HG03571 (cell line): ENCODE data around the gene H2AZ2.
A peak's percentile ranks its signal among the peaks of the same experiment; 100 is the strongest.
"Not testable (repeated sequence)": the region's sequence is repeated elsewhere in the genome, so short reads cannot be mapped to it uniquely, and the experiment has no call there.

Source experiments
- ATAC-seq: cut with Tn5 transposase; IDR thresholded peaks from one replicate; pipeline ENCODE4 v1.9.1; 2021; ENCODE audit not compliant: unreplicated experiment

The H2AZ2 gene

DNA sequence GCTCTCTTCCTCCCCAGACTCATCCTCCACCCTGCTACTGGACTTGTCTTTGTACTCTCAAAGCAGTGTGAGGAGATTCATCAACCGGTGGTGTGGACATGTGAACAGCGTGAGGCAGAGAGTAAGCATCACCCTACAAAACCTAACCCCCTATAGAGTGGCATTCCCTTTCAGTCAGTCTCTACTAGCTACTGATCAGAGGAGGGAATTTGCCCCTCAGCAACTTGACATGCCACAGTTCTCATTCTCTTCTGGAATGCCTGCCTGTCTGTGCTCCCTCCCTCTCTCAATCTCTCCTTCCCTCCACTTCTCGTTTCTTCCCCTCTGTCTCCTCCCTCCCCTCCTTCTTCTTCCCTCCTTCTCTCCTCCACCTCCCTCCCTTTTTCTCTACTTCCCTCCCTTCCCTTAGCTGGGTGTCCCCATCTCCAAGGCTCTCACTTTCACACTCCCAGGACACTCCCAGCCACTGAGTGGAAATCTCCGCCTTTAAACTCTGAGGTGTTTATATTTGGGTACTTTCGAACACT is 24.6 kb downstream of the H2AZ2 start:
- ATAC-seq: no peak

GRCh38 chr7:44819292-44819691 is 28.6 kb downstream of the H2AZ2 start:
- ATAC-seq: no peak

DNA sequence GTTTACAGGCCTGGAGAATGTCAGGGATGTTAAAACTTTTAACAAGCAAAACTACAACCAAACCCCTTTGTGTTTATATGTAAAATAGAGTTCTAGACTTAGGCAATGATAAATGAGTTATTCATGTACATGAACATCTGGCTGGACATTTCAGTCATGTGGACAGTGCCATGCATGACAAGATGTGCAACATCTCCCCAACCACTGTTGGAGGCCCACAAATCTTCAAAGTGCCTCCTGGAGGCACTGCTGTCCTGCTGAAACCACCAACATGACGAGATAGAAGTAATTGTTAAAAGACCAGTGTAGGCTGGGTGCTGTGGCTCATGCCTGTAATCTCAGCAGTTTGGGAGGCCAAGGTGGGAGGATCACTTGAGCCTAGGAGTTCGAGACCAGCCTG is 33.0 kb downstream of the H2AZ2 start:
- no peak for ATAC-seq

- no peak for ATAC-seq
Observed at GRCh38 chr7:44811571-44811970, 36.3 kb downstream of the H2AZ2 start.

- no peak for ATAC-seq
Observed at GRCh38 chr7:44811093-44811492, 36.8 kb downstream of the H2AZ2 start.

DNA sequence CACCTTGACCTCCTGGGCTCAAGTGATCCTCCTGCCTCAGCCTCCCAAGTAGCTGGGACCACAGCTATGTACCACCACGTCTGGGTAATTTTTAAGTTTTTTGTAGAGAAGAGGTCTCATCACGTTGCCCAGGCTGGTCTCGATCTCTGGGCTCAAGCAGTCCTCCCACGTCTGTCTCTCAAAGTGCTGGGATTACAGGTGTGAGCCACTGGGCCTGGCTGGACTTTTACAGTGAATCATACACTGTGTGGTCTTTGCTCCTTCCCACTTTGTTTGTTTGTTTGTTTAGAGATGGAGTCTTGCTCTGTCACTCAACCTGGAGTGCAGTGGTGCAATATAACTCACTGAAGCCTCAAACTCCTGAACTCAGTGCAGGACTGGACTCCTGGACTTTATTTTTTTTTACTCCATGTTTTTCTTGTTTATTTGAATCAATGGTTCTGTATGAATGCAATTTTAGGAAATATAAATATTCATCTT is 38.9 kb downstream of the H2AZ2 start:
- no peak for ATAC-seq

GRCh38 chr7:44805950-44806349 is 41.9 kb downstream of the H2AZ2 start:
- ATAC-seq: no peak

DNA sequence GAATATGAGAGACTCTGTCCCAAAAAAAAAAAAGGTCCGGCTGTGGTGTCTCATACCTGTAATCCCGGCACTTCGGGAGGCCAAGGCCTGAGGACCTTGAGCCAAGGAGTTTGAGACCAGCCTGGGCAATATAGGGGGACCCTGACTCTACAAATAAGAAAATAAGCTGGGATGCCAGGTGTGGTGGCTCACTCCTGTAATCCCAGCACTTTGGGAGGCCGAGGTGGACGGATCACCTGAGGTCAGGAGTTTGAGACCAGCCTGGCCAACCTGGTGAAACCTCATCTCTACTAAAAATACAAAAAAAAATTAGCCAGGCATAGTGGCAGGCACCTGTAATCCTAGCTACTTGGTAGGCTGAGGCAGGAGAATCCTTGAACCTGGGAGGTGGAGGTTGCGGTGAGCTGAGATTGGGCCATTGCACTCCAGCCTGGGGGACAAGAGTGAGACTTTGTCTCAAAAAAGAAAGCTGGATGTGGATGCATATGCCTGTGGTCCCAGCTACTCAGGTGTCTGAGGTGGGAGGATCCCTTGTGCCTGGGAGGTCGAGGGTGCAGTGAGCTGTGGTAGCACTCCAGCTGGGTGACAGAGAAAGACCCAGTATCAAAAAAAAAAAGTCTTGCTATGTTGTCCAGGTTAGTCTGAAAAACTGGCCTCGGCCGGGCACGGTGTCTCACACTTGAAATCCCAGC is 43.9 kb downstream of the H2AZ2 start:
- not testable (repeated sequence) for ATAC-seq

DNA sequence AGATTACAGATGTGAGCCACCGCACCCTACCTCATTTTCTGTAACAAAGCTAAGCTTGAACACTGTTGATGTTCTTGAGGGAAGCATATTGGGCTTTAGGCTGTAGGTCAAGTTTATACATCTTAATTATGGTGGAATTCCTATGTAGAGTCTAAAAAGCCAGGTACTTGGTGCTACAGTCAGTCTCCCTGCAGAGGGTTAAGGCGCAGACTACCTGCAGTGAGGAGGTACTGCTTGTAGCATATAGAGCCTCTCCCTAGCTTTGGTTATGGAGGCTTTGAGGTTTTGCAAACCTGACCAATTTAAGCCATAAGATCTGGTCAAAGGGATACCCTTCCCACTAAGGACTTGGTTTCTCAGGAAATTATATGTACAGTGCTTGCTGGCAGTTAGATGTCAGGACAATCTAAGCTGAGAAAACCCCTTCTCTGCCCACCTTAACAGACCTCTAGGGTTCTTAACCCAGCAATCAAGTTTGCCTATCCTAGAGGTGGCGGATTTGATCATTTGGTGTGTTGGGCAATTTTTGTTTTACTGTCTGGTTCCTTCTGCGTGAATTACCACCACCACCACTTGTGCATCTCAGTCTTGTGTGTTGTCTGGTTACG is 45.4 kb downstream of the H2AZ2 start:
- no peak for ATAC-seq

DNA sequence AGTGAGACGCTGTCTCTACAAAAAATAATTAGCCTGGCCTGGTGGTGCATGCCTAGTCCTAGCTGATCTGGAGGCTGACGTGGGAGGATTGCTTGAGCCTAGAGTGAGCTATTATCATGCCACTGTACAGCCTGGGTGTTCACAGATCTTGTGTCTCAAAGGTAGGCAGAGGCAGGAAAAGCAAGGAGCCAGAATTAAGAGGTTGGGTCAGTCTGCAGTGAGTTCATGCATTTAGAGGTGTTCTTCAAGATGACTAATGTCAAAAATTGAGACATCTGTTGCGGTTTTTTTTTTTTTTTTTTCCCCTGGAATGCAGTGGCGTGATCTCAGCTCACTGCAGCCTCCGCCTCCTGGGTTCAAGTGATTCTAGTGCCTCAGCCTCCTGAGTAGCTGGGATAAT is 46.0 kb downstream of the H2AZ2 start:
- no peak for ATAC-seq

DNA sequence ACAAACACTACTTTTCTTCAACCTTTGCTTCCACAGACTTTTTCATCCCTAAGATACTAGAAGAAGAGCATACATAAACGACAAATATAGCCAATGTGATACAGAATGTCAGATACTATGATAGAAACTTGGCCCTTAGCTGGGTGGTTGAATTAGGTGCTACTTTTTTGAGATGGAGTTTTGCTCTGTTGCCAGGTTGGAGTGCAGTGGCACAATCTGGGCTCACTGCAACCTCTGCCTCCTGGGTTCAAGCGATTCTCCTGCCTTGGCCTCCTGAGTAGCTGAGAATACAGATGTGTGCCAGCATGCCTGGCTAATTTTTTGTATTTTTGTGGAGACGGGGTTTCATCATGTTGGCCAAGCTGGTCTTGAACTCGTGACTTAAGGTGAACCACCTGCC is 47.9 kb downstream of the H2AZ2 start:
- ATAC-seq: no peak

DNA sequence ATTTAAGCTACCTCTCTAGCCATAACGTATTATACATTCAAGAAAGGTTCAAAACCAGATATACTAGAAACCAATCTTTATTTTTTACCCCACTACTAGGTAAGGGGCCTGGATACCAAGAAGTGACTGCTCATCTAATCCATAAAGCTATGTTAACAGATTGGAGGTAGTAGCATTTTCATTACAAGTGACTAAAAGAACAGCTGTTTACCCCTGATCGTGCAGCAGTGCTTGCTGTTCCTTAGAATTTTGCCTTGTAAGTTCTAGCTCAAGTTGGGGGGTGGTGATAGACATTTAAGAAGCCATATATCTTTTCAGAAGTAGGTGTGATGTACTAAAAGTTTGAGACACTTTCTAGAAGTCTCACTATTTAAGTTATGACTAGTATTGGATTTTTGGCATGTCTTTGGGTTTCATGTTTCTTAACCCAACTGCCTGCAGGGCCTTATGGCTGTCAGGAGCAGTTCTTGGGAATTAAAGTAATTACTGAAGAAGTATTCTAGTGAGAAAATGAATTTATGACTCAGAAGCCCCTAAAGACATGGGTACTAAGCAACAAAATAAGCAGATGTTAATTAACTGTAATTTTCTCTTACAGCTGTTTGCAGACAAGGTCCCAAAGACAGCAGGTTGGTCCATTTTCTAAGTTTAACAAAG is 49.1 kb downstream of the H2AZ2 start:
- ATAC-seq: no peak

- ATAC-seq: peak; percentile 47
Observed at GRCh38 chr7:44797329-44798258, 50.3 kb downstream of the H2AZ2 start.

- ATAC-seq: peak; percentile 80
Observed at GRCh38 chr7:44796504-44797328, 51.2 kb downstream of the H2AZ2 start, which contains the start of gene PPIA. PPIA (plus strand) TSS chr7:44796681; CDS start chr7:44796725, 44 bp downstream.

GRCh38 chr7:44796034-44796503 is 51.8 kb downstream of the H2AZ2 start:
- ATAC-seq: peak; percentile 17

DNA sequence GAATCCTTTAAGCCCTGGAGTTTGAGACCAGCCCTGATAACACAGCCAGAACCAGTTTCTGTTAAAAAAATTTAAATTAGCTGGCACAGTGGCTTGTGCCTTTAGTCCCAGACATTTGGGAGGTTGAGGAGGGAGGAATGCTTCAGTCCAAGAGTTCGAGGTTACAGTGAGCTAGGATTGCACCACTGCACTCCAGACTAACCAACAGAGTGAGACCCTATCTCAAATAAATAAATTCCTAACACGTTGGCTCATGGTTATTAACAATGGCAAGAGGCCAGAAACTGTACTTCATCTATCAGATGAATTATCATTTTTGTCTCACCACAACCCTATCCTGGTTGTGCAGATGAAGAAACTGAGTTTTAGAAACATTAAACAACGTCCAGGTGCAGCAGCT is 53.6 kb downstream of the H2AZ2 start:
- no peak for ATAC-seq

DNA sequence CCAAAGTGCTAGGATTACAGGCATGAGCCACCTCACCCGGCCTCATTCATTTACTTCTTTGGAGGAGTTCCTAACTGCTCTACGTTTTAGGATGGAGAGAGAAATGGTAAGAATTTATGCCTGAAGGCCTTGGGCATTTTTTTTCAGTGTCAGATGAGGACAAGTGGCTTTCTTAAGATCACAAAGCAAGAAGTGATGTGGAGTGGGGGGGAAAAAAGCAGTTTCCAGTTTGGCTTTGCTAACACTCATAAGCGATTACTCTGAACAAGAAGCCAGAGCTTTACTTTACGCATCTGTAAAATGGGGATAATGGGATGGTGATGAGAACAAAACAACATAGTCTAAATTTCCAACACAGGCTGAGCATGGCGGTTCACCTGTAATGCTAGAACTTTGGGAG is 54.0 kb downstream of the H2AZ2 start:
- no peak for ATAC-seq

GRCh38 chr7:44791278-44792219 is 56.3 kb downstream of the H2AZ2 start:
- no peak for ATAC-seq

DNA sequence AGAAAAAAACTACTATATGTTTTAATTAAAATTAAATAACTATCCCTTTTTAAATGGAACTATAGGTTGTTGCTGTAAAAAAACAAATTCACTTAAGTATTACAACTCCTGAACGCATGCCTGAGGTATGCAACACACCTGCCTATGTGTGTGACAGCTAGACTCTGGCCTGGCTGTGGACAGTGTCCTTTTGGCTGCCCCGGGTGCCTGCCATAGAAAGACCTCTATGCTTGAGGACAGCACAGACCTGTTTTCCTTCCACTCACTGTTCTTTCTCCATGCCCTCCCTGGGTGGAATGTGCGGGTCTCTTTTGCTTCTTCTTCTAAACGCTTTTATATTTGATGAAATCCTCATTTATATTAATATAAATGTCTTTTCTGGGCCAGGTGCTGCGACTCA is 57.9 kb downstream of the H2AZ2 start:
- no peak for ATAC-seq
